Keratinocyte (primary cell): ENCODE measurements around the gene CACNB2. TPM values are rescaled to one million over a fixed set of nuclear protein-coding genes. Genes with fewer than 3 reads are reported as not detected.

ENCODE experiments used
- DNase-seq: peaks from one replicate; pipeline ENCODE4 v3.0.0-alpha.2; 2011; ENCODE audit warnings: low read depth, missing footprints, low spot score
- FAIRE-seq: peaks from 2 replicates; lab custom pipeline; 2011; peaks lifted over from hg19 to GRCh38; lab: Jason Lieb, UNC
- H2AFZ ChIP-seq: 2 replicates; pipeline ENCODE4 v1.6.0; 2012; ENCODE audit warnings: low read length, control low read depth, inconsistent platforms; ENCODE audit not compliant: control insufficient read depth
- H3K27ac ChIP-seq: 2 replicates; pipeline ENCODE4 v1.5.1; 2011; ENCODE audit warnings: low read length; ENCODE audit not compliant: control insufficient read depth, insufficient read depth
- H3K27me3 ChIP-seq: 3 replicates; pipeline ENCODE4 v1.6.0; 2011; ENCODE audit warnings: low read length; ENCODE audit not compliant: control insufficient read depth, insufficient read depth; ENCODE audit errors: extremely low read depth
- H3K36me3 ChIP-seq, 2 experiments: 2 replicates in 1 of 2; 3 replicates in 1 of 2; pipeline ENCODE4 v1.5.1; 2011; ENCODE audit warnings: low read length in 2 of 2, mild to moderate bottlenecking in 1 of 2; ENCODE audit not compliant: control insufficient read depth in 2 of 2, insufficient read depth in 2 of 2; ENCODE audit errors: extremely low read depth in 1 of 2
- H3K4me1 ChIP-seq: 3 replicates; pipeline ENCODE4 v1.5.1; 2011; ENCODE audit warnings: low read length; ENCODE audit not compliant: control insufficient read depth, insufficient read depth; ENCODE audit errors: extremely low read depth
- H3K4me2 ChIP-seq: 3 replicates; pipeline ENCODE4 v1.6.0; 2011; ENCODE audit warnings: low read depth, low read length; ENCODE audit not compliant: control insufficient read depth, insufficient read depth; ENCODE audit errors: extremely low read depth
- H3K4me3 ChIP-seq, 3 experiments: fragments of 200-600 bp in 1 of 3; sonication (generic) in 1 of 3; 2 replicates in 2 of 3; 3 replicates in 1 of 3; pipeline ENCODE4 v1.5.1; 2011 to 2016; ENCODE audit warnings: low read length in 3 of 3, mild to moderate bottlenecking in 3 of 3, control low read depth in 2 of 3, inconsistent platforms in 1 of 3, low read depth in 1 of 3, mixed read lengths in 1 of 3, mixed run types in 1 of 3, moderate library complexity in 1 of 3; ENCODE audit not compliant: control insufficient read depth in 2 of 3, insufficient read depth in 2 of 3; ENCODE audit errors: extremely low read depth in 1 of 3
- H3K79me2 ChIP-seq: 2 replicates; pipeline ENCODE4 v1.6.0; 2012; ENCODE audit warnings: low read length; ENCODE audit not compliant: control insufficient read depth, insufficient read depth
- H3K9ac ChIP-seq: 3 replicates; pipeline ENCODE4 v1.6.0; 2011; ENCODE audit warnings: low read length; ENCODE audit not compliant: control insufficient read depth, insufficient read depth; ENCODE audit errors: extremely low read depth
- H3K9me1 ChIP-seq: 3 replicates; pipeline ENCODE4 v1.6.0; 2011; ENCODE audit warnings: low read length; ENCODE audit not compliant: control insufficient read depth, insufficient read depth; ENCODE audit errors: extremely low read depth
- H3K9me3 ChIP-seq: 2 replicates; pipeline ENCODE4 v1.5.1; 2012; ENCODE audit warnings: low read depth, low read length; ENCODE audit not compliant: control insufficient read depth
- H4K20me1 ChIP-seq: 3 replicates; pipeline ENCODE4 v1.6.0; 2011; ENCODE audit warnings: low read length; ENCODE audit not compliant: control insufficient read depth, insufficient read depth; ENCODE audit errors: extremely low read depth
- EZH2 ChIP-seq: IDR thresholded peaks from one replicate; pipeline ENCODE4 v1.6.1; 2012; ENCODE audit warnings: inconsistent platforms, mild to moderate bottlenecking, low read length, moderate library complexity
- dilution Hi-C: fragments of 300-500 bp; cut with MboI; formaldehyde crosslinking; loops from one replicate; pipeline ENCODE4 v1.7.0; 2020; ENCODE audit warnings: low sequenced_read_pairs; ENCODE audit not compliant: extremely low pct_ligation_motif_present
- polyA plus RNA-seq, 5 experiments: library from polyadenylated mRNA; depleted of rRNA in 3 of 5; stranded (reverse) in 3 of 5; stranded (forward) in 1 of 5; unstranded in 1 of 5; fragments of >200 nt; gene quantifications; 1 replicate in 1 of 5; 2 replicates in 3 of 5; 3 replicates in 1 of 5; pipeline versions ENCODE4 v1.2.1 to v1.2.3, GENCODE V29; 2011 to 2012; ENCODE audit warnings: missing spikeins in 2 of 5, low read depth in 1 of 5, low replicate concordance in 1 of 5
- TF ChIP-seq, protein P1 (sequence below), 3 experiments: IDR thresholded peaks in 1 of 3; conservative IDR thresholded peaks in 1 of 3; optimal IDR thresholded peaks in 1 of 3; 2 replicates in 2 of 3; 3 replicates in 1 of 3; pipeline versions ENCODE3 to v1.5.1; 2011; ENCODE audit warnings: low read length in 3 of 3, mild to moderate bottlenecking in 3 of 3, moderate library complexity in 2 of 3, control low read depth in 1 of 3, inconsistent platforms in 1 of 3; ENCODE audit not compliant: insufficient read depth in 2 of 3; ENCODE audit errors: extremely low read depth in 1 of 3

The CACNB2 gene
- polyA plus RNA-seq, 1 donor (not counting 4 experiments of a cell fraction or from before 2014, with no cell fraction given) = 0.03 TPM

DNA sequence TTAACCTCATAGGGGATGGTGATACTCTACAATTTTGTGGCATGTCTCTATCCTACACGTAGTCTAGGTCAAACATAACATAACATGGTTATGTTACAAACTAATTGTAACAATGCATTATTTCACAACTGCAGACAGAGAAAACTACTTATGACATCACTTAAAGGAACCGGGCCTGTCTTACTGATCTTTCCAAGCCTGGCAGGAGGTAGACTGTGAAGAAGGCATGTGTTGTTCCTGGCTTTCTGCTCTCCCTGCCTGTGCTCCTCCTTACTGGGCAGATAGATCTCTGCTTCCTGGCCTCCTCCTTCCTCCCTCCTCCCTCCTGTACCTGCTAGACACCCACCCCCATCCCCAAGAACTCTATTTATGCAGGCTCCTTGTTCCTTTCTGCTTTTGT lies 5.4 kb downstream of the CACNB2 start:
- Histone ChIP-seq H3K4me2 (no peak overlapping the region), H3K9me3 (no peaks in the 10 kb centered on the region), H3K4me1 (peaks cover 5% of the 10 kb centered on the region), H3K36me3 (no peaks in the 10 kb centered on the region), H4K20me1 (no peaks in the 10 kb centered on the region), H3K9me1 (no peaks in the 10 kb centered on the region), H3K9ac (no peak overlapping the region), H3K4me3 (no peak overlapping the region), H3K79me2 (no peaks in the 10 kb centered on the region), H3K27ac (no peak overlapping the region), H2AFZ (no peak overlapping the region), H3K27me3 (peaks cover 13% of the 10 kb centered on the region)
- no peak for FAIRE-seq
- dilution Hi-C loops = no loop called here
- DNase-seq = no peak
- TF ChIP-seq, protein P1, sequence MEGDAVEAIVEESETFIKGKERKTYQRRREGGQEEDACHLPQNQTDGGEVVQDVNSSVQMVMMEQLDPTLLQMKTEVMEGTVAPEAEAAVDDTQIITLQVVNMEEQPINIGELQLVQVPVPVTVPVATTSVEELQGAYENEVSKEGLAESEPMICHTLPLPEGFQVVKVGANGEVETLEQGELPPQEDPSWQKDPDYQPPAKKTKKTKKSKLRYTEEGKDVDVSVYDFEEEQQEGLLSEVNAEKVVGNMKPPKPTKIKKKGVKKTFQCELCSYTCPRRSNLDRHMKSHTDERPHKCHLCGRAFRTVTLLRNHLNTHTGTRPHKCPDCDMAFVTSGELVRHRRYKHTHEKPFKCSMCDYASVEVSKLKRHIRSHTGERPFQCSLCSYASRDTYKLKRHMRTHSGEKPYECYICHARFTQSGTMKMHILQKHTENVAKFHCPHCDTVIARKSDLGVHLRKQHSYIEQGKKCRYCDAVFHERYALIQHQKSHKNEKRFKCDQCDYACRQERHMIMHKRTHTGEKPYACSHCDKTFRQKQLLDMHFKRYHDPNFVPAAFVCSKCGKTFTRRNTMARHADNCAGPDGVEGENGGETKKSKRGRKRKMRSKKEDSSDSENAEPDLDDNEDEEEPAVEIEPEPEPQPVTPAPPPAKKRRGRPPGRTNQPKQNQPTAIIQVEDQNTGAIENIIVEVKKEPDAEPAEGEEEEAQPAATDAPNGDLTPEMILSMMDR (optimal IDR thresholded peaks at IDR 0.05 in 1 of 3, IDR thresholded peaks at IDR 0.05 in 1 of 3, conservative IDR thresholded peaks at IDR 0.05 in 1 of 3; ENCODE audit: extremely low read depth in 1 of 3, insufficient read depth in 2 of 3, low read length in 3 of 3) = no peak
- TF ChIP-seq EZH2 = no peak

DNA sequence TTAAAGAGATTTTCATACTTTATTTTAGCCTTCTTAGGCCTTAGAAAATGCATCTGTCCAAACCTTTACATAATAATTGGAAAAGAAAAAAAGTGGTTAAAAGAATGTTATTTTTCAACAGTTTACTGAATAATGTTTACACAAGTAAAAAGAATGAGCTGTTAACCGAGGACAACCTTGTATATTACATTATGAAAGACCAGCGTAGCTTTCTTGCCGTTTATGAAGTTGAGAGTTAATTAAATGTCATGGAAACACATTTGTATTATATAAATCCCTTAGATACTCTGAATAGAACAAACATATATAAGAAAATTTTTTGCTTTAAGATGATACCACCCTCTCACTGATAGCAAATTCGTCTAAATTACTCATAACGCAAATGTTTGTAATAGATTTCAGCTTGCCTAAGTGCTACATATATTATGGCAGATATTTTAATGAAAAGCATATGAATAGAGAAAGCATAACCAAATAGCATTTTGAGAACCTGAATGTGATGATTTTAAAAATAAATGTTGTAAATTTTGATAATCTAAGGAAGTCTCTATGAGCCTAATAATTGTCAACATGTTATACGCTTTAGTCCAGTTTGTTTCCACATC lies 9.1 kb downstream of the CACNB2 start:
- no peak for FAIRE-seq
- dilution Hi-C loops = no loop called here
- no peak overlapping the region for H3K4me2 ChIP-seq
- no peaks in the 10 kb centered on the region for H3K79me2 ChIP-seq
- no peaks in the 10 kb centered on the region for H3K9me3 ChIP-seq
- H3K27me3 ChIP-seq = peaks cover 8% of the 10 kb centered on the region
- H3K36me3 ChIP-seq = no peaks in the 10 kb centered on the region
- no peak overlapping the region for H3K4me3 ChIP-seq
- no peaks in the 10 kb centered on the region for H3K9me1 ChIP-seq
- no peak for TF ChIP-seq EZH2
- TF ChIP-seq, protein P1 (optimal IDR thresholded peaks at IDR 0.05 in 1 of 3, IDR thresholded peaks at IDR 0.05 in 1 of 3, conservative IDR thresholded peaks at IDR 0.05 in 1 of 3; ENCODE audit: extremely low read depth in 1 of 3, insufficient read depth in 2 of 3, low read length in 3 of 3) = no peak
- DNase-seq = no peak
- H3K9ac ChIP-seq = no peak overlapping the region
- no peak overlapping the region for H2AFZ ChIP-seq
- no peaks in the 10 kb centered on the region for H3K4me1 ChIP-seq
- H3K27ac ChIP-seq = no peak overlapping the region
- no peaks in the 10 kb centered on the region for H4K20me1 ChIP-seq
